Measurements from ENCODE around the gene PIWIL4. TPM values are rescaled to one million over a fixed set of nuclear protein-coding genes. Genes with fewer than 3 reads are reported as not detected.
A peak's percentile ranks its signal among the peaks of the same experiment; 100 is the strongest.

The PIWIL4 gene
- total and polyA plus RNA-seq, 9 of the 15 experiments (the other 6 are each of a cell fraction or from before 2014, with no cell fraction given), result 6.3 to 17.0 (median 10.8) TPM

GRCh38 chr11:94543695-94544645, 23.2 kb upstream of the PIWIL4 start, which contains the start of gene FUT4 (continued):
- TF ChIP-seq DMBX1 (CRISPR knock-in tag; IDR thresholded peaks at IDR 0.05; ENCODE audit: borderline replicate concordance) (peak; percentile 39), MAX (CRISPR knock-in tag; IDR thresholded peaks at IDR 0.05) (peak; percentile 85; the same call in 1 of the 2 replicates), TCF7 (IDR thresholded peaks at IDR 0.05; ENCODE audit: borderline replicate concordance) (no peak; the same call in 1 of the 2 replicates), HNRNPK (IDR thresholded peaks at IDR 0.05; ENCODE audit: low read depth, low read length, poor library complexity, severe bottlenecking) (no peak), FOS (IDR thresholded peaks at IDR 0.05; ENCODE audit: extremely low read depth, insufficient read length) (no peak), SREBF2 (CRISPR knock-in tag; IDR thresholded peaks at IDR 0.05) (no peak), ZNF431 (CRISPR knock-in tag; IDR thresholded peaks at IDR 0.05) (0 out of 2 replicates have a peak, but pooled peaks have one; percentile 65), SMARCC2 (IDR thresholded peaks at IDR 0.05; ENCODE audit: low read depth) (no peak), ZNF239 (CRISPR knock-in tag; IDR thresholded peaks at IDR 0.05) (no peak), RFX1 (IDR thresholded peaks at IDR 0.05) (no peak), NEUROD1 (IDR thresholded peaks at IDR 0.05; ENCODE audit: borderline replicate concordance, low read depth, low read length, partially characterized antibody) (no peak), FOXP4 (CRISPR knock-in tag; IDR thresholded peaks at IDR 0.05; ENCODE audit: borderline replicate concordance) (peak; percentile 94; the same call in 1 of the 2 replicates), BCOR (IDR thresholded peaks at IDR 0.05) (peak; percentile 71), ZNF282 (CRISPR knock-in tag; IDR thresholded peaks at IDR 0.05) (peak; percentile 41; the same call in 1 of the 2 replicates), ZNF121 (CRISPR knock-in tag; conservative IDR thresholded peaks at IDR 0.05) (no peak), ARID3B (CRISPR knock-in tag; IDR thresholded peaks at IDR 0.05; ENCODE audit: borderline replicate concordance) (0 out of 2 replicates have a peak, but pooled peaks have one; percentile 38), NR4A1 (CRISPR knock-in tag; IDR thresholded peaks at IDR 0.05) (no peak), NR4A1 (tag; IDR thresholded peaks at IDR 0.05) (no peak; the same call in 1 of the 2 replicates), CREM (IDR thresholded peaks at IDR 0.05; ENCODE audit: low read depth) (peak; percentile 75), LEF1 (IDR thresholded peaks at IDR 0.05) (peak; percentile 53; the same call in 1 of the 2 replicates), PATZ1 (CRISPR knock-in tag; IDR thresholded peaks at IDR 0.05; ENCODE audit: borderline replicate concordance) (no peak), ZNF583 (CRISPR knock-in tag; IDR thresholded peaks at IDR 0.05) (peak; percentile 70; the same call in 1 of the 2 replicates)
